ENCODE data around the gene SH2B3.
"Not testable (repeated sequence)": the region's sequence is repeated elsewhere in the genome, so short reads cannot be mapped to it uniquely, and the experiment has no call there.

The SH2B3 gene

DNA sequence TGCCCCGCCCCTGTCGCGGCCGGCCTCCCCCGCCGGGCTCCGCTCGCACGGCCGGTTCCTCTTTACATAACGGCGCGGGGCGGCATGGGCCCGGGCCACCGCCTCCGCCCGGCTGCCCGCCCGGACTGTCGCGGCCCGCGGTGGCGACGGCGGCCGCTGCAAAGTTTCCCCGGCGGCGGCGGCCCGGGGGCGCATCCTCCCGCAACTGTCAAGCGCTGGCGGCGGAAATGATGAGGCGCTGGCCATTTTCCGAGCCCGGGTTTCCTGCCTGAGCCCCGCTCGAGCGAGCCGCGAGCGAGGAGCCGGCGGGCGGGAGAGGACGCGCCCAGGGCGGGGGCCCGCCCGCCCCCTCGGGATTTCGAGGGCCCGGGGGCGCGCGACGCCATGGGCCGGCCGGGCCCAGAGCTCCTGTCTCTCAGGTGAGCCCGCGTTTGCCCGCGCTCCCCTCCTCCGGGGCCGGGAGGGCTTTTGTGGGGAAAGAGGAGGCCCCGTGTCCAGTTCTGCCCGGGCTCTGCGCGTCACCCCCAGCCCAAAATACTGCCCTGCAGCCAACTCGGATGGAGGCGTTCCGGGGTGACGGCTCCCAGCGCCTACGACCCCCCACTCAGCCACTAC is at the start of gene SH2B3:
Gene SH2B3, plus strand, starts transcription at position 65 of the 615 bp plus-strand sequence. CDS start 12,223 bp downstream, outside the sequence.
- DNase-seq: peak; percentile 62

DNA sequence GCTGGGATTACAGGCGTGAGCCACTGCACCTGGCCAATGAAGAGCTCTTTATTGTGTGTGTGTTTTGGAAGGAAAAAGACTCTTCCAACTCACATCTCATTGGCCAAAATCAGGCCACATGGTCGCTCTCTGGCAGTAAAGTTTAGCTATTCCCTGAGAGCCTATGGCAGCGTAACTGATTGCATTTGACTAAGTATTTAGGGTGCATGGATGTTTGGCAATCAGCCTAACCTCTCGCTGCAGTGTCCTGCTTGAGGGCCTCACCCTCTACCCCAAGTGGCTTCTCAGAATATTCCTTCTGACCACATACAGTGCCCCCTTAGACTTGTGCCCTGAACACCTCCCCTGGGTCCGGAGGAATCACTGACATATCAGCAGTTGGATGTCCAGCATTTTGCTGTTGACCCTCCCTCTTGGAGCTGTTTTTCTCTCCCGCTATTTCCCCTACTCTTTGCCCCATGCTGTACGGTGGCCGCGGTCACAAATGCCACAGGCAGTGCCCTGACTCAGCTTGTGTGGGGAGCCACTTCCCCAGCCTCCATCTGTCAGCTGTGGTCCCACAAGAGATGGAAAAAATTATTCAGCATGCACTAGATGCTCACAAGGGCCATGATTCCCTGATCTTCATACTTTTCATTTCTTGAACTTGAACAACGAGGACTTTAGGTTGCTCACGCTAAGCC is 46.4 kb upstream of the SH2B3 start:
- no peak for DNase-seq

DNA sequence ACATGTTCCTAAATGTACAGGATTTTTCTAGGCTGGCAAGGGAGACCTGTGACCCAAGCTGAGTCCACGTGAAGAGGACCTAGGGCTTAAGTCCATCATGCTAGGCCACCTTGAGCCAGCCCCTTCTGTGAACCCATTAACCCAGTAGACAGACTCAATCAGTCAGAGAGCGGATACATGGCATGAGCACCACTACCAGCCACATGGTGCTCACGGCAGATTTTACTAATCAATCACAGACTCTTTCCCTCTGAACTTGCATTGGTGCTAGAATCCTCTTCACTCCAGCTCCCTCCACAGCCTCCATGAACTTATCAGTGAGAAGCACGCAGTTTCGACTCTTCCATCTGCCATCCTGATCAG is 45.8 kb upstream of the SH2B3 start:
- no peak for DNase-seq

DNA sequence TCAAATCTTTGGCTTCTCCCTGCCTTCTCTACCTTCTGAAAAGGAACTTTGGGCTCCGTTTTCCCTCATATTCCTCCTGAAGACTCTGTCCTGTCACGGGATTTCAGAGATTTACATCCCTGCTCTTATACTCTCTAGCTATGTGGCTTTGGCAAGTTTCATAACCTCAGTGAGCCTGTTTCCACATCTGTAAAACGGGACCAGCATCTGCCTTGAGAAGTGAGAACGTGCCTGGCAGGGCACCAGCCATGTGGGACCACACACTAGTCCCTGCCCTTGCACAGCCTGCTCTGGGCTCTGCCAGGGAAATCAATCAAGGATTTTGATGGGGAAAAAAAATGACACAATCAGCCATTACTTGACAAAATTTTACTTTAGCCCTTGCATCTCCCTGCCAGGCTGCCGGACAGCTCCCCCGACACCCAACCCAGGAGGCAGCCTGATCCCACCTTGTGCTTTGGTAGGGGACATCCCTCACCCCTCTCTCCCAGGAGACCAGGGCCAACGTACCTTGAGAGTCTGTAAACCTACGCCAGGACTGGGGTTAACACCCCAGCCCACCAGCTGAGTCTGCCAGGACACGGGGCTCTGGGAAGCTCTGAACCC is 45.3 kb upstream of the SH2B3 start:
- DNase-seq: no peak

DNA sequence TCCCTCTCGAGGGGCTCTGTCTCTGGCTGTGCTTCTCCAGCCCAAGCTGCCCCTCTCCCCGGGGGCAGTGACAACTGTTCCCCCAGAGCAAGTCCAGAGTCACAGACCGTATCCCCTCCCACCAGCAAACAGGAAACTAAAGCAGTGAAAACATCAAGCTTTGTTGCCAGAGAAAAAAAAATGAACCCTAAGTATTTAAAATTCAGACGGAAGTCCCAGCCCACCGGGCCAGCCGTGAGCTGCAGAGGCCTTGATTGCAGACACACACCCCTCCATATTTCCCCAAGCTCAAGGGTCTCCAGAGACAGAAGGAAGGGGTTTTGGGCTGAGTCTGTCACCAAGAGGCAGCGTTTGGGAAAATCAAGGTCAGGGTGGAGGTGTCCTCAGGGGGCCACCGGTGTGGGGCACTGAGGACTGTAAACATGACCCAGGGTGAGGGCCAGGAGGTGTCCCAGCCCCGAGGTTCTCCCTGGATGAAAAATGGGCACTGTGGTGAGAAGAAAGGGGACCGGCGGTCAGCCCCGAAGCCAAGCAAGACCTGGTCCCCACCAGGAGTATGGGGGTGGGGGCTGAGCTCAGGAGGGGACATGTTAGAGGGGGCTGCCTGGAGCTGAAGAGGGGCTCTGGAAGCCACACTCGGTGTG is 44.5 kb upstream of the SH2B3 start:
- no peak for DNase-seq

DNA sequence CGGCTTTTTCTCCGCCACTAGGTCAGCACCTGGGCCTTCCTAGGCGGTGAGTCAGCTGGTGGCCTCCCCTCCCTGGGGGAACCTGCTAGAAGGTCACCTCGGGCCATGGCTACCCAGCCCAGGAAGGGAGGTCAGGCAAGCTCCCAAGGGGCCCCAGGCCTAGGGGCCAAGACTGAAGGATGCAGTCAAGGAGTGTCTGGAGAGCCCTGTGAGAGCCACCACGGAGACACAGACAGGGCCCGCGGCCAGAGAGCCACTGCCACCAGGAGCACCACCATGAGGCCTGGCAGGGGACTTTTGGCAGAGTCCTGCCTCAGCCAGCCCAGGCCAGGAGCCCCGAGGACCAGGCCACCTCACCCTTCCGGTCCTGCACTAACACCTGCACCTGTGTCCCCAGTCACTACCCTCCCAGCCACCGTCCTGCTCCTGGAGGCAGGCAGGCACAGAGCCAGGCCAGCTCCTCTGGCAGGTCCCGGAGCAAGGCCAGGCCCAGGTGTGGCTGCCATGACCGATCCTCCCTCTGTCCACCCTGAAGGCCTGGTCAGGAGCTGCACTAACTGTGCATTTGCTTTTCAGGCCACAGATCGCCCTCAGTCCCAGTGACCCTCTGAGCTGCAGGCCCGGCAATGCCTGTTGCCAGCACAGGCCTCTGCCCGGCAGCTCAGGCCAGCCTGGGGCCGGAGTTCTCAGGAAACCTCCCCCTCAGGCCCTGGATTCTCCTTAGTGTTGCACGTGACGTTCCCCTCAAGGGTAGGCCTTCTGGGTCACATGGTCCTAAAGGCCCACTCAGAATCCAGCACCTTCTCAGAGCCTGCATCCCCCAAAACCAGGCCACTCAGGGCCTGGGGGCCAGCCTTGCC is 43.8 kb upstream of the SH2B3 start:
- no peak for DNase-seq

DNA sequence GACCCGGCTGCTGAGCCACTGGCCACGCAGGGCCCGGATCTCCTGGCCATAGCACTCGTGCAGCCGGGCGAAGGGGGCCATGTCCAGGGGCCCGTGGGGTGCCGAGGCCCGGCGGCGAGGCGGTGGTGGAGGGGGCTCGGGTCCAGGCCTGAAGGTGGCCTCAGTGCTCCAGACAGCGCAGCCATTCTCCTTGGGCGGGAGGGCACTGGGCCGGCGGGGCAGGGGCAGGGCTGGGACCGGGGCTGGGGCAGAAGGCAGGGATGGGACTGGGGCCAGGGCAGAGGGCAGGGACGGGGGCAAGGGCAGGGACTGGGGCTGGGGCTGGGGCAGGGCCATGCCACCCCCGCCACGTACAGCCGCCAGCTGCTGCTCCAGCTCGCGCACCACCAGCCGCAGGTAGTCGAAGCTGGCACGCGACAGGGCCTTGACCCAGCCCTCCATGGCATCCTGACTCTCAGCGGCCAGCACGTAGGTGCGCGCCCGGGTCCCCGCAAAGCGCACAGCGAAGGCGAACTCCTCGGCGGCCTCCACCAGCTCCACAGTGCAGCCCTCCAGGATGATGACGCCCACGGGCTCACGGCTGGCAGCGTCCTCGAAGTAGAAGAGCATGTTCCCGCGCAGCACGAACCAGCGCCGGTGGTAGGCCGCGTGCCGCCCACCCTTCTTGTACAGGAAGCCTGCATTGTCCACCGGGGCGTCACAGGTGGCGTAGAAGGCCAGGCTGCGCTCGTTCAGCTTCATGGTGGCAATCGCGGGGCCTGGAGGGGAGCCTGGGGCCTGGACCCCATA is 42.8 kb upstream of the SH2B3 start:
- no peak for DNase-seq

DNA sequence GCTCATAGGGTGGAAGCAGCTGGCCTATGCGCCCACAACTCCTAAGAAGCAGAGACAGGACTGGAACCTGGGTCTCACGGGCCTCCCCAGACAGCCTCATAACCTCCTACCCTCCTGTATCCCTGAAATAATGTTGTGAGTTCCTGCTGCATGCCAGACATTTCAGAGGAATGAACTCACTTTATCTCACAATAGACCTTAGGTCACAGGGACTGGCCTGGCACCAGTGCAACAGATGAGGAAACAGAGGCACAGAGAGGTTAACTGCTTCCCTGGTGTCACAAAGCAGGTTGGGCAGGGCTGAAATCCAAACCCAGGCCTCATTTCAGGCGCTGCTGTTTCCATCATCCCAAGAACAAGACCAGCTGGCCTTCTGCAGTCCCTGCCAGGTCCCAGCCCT is 42.1 kb upstream of the SH2B3 start:
- DNase-seq: peak; percentile 61

DNA sequence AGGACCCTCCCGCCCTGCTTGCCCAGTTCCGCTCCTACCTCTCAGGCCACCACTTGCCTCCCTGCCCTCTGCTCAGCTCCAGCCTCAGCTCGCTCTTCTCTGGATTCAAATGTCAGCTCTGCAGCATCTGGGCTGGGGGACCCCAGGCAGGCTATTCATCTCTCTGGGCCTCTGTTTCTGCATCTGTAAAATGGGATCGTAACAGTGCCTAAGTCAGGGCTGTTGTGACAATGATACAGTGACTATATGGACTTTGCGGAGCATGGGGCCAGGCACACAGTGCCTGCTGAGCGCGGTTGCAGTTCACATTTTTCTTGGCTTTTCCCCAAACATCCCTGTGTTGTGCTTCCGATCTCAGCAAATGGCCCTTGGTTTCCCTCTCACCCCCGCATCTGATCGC is 39.6 kb upstream of the SH2B3 start:
- no peak for DNase-seq

DNA sequence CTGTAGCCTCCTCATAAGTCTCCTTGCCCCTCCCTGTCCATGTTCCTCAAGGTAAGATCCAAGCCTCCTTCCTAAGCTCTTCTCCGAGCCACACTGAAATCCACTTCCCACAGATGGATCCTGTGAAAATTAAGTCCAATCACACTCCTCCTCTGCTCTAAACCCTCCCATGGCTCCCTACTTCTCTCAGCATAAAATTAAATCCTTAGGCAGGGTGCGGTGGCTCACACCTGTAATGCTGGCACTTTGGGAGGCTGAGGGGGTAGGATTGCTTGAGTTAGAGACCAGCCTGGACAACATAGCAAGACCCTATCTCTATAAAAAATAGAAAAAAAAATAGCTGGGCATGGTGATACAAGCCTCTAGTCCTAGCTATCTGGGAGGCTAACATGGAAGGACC is 39.1 kb upstream of the SH2B3 start:
- no peak for DNase-seq

DNA sequence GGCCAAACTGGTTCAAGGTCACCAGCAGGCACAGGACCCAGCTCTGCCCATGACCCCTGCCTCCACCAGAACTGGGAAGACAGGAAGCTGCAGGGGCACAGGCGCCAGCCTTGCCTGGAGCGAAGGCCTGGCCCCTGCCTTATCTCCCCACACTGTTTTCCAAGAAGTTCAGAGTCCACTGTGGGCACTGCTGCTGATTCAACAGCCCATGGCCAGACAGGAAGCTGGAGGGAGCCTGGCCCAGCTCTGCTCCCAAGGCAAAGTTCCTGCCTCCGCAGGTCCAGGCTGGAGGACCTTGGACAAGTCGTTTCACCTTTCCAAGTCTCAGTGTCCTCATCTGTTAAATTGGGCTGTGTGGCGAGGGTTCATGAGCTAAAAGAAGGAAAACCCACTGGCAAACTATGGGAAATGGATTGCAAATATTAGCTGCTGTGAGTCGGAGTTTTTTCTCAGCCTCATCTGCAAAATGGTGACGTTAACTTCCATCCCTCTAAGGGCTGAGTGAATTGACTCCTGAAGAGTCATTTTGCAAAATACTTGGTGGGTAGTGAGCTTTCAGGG is 38.0 kb upstream of the SH2B3 start:
- peak; percentile 52 for DNase-seq

DNA sequence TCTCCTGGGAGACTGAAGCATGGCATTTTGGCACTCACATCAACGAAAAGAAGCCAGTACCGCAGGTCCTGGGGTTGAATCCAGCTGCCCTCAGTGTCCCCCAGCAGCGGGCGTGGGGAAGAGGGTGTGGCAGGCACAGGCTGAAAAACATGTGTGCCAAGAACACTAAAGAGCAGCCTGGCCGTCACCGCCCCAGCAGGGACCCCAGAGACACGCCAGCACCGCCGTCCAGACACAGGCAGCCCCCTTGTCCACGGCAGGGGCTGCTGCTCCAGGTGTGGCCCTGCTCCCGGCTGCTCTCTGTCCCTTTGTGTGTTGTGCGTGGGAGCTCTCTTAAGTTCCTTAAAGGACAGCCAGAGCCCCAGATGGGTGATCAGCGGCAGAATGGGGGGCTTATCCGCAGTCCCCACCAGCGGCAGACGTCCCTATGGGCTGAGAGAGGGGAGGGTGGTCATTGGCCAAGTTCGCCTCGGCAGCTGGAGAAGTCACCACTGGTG is 37.4 kb upstream of the SH2B3 start:
- no peak for DNase-seq

DNA sequence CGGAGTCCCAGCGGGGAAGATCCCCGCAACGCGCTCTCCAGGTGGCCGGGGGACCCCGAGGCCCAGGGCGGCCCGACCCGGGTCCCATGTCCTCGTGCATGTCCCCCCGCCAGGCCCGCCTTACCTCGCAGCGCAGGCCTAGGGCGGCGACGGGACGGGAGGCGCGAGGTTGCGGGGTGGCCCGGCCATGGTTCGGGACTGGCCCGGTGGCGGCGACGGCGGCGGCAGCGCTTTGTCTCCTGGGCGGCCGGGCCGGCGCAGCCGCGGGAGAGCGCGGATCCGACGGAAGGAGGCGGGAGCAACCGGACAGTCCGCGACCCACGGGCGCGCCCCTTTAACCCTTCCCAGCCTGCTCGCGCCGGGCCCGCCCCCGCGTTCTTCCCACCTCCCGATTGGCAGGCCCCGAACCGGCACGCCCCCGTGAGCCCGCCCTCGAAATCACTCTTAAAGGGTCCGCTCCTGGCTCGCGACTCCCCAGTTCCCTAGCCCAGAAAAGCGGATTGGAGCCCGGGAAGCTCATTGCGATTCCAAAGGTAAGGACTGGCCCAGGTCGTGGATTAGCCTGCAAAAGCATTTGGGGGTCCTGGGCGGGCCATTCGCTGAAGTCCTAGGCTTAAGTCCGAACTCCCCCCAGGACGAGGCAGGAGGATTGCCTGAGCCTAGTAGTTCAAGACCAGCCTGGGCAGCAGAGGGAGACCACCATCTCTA is 36.8 kb upstream of the SH2B3 start, which contains the start of gene PHETA1:
Gene PHETA1, minus strand, starts transcription at position 308 of the 708 bp plus-strand sequence. CDS start 5,668 bp downstream, outside the sequence.
- DNase-seq: peak; percentile 78

DNA sequence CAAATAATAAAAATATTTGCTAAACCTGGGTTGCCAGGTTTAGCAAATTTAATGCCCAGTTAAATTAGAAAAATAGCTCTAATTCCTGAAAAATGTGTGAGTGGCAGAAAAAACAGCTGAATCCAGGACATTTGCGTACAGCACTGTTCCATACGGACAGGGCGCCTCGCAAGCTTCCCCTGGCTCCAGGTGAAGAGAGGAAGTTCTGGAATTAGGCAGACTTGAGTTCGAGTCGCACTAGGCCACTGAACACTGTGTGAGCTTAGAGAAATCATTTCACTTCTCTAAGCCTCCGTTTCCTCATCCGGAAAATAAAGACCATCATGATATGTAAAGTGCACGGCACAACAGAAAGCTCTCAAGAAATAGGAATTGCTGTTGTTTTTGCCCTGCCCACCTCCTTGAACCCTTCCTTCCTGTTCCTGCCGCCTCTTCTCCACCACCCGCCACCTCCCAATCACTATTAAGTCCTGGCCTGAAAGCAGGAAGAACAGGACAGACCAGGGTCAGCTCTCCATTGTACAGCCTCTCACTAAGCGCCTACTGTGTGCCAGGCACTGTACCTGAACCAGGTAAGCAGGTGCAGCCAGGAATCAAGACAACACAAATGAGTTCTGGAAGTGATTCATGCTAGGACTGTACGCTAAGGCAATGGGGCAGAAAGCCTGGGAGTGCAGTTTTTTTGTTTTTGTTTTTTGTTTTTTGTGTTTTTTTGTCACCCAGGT is 36.1 kb upstream of the SH2B3 start:
- no peak for DNase-seq

DNA sequence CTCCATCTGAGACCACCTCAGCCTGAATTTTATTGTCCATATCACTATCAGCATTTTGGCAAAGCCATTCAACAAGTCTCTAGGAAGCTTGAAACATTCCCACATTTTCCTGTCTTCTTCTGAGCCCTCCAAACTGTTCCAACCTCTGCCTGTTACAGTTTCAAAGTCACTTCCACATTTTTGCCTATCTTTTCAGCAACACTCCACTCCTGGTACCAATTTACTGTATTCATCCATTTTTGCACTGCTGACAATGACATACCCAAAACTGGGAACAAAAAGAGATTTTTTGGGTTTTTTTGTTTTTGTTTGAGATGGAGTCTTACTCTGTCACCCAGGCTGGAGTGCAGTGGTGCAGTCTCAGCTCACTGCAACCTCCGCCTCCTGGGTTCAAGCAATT is 32.5 kb upstream of the SH2B3 start:
- DNase-seq: not testable (repeated sequence)

DNA sequence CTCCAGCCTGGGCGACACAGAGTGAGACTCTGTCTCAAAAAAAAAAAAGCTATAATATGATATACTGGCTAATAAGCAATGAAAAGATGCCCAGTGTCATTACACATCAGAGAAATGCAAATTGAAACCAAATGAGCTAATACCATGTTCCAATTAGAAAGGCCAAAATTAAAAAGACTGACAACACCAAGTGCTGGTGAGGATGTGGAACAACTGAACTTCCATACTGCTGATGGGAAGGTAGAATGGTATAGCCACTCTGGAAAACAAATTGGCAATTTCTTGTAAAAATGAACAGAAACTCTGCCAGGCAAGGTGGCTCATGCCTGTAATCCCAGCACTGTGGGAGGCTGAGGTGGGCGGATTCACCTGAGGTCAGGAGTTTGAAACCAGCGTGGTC is 28.3 kb upstream of the SH2B3 start:
- DNase-seq: no peak

DNA sequence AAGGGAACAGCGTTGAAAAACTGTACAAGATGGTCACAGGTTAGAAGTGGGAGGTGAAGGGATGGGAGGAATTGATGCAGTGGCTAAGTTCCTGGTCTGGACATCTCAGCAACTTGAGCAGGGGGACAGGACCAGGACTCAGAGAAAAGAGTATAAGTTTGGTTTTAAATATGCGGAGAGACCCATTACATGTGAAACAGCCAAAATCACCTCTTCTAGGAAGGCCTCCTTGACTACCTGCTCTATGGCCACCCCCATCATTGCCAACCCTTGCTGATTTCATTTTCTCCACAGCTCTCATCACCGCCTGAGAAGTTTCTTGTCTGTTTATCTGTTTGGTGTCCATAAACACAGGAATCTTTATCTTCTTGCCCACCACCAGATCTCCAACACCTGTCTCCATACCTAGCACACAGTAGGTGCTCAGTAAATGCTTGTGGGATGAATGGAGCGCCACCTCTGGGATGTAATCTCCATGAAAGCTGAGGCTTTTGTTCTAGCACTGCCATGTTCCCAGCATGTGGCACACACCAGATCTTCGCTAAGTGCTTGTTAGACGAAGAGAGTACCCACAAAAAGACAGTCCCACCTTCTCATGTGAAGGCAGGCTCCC is 25.7 kb upstream of the SH2B3 start:
- DNase-seq: no peak

DNA sequence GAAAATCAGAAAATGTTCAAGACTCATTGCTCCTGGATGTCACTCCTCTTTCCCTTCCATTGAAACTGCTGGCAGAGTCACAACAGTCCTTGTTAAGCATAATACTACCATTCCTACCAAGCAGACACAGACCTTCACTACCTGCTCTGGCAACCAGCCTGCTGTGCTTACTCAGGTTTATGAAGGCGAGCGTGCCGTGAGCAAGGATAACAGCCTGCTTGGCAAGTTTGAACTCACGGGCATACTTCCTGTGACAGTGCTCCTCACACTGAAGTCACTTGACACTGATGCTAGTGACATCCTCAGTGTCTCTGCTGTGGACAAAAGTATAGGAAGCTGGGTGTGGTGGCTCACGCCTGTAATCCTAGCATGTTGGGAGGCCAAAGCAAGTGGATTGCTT is 21.1 kb upstream of the SH2B3 start:
- no peak for DNase-seq

DNA sequence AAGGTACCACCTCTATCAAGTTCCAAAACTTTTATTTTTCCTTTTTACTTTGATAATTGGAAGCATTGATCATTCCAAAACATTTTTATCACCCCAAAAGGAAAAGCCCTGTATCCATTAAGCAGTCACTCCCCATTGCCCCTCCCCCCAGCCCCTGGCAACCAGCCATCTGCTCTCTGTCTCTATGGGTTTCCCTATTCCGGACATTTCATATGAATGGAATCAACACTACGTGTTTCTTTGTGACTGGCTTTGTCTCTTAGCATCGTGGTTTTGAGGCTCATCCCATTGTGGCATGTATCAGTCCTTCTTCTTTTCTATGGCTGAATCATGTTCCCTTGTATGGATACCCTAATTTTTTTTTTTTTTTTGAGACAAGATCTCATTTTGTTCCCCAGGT is 18.8 kb upstream of the SH2B3 start:
- DNase-seq: no peak

All from NCI-H226 (cell line).